ENCODE results near the gene EFCAB10. TPM values are rescaled to one million over a fixed set of nuclear protein-coding genes. Genes with fewer than 3 reads are reported as not detected.
"Not testable (repeated sequence)": the region's sequence is repeated elsewhere in the genome, so short reads cannot be mapped to it uniquely, and the experiment has no call there.

EFCAB10 gene
- total RNA-seq, 4 donors from 2014 or later: not detected

DNA sequence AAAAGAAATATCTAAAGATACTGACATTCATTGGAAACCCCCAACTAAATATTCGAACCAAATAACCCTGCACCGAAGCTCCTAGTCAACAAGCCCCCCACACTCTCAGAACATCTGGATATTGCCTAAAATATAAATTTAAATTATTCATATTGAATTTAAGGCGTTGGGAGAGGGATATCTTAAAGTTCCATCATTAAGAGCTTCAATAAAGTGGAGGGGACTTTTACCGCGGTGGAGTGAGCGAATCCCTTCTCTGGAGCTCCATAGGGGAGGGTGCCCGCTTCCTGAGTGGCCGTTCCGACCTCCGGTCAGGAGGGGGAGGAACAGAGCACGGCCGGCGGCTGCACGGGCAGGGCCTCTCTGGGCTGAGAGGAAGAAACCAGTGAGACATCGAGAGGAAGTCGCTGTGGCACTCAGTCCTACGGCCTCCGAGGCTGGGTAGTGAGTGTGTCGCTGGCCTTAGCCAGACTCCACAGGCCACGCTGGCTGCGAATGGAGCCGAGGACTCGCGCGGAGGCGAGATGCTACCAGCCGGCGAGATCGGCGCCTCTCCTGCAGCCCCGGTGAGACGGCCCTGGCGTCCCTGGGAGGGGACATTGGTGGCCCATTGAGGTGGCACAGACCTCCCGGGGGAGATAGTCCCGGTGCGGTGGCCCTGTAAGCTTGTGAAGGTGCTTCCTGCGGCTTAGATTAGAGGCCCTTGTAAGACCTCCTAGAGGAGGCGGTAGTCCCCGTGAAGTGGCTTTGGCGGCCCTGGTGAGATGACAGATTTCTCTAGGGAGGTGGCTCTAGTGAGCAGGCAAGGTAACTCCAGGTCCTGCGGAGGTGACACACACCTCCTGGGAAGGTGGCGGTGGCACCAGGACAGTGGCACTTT is 49.3 kb downstream of the EFCAB10 start, which contains the start of gene RINT1:
RINT1 (plus strand) TSS at position 410 of the 880 bp plus-strand sequence; CDS start at position 525, 115 bp downstream.
- TF ChIP-seq, protein P1, sequence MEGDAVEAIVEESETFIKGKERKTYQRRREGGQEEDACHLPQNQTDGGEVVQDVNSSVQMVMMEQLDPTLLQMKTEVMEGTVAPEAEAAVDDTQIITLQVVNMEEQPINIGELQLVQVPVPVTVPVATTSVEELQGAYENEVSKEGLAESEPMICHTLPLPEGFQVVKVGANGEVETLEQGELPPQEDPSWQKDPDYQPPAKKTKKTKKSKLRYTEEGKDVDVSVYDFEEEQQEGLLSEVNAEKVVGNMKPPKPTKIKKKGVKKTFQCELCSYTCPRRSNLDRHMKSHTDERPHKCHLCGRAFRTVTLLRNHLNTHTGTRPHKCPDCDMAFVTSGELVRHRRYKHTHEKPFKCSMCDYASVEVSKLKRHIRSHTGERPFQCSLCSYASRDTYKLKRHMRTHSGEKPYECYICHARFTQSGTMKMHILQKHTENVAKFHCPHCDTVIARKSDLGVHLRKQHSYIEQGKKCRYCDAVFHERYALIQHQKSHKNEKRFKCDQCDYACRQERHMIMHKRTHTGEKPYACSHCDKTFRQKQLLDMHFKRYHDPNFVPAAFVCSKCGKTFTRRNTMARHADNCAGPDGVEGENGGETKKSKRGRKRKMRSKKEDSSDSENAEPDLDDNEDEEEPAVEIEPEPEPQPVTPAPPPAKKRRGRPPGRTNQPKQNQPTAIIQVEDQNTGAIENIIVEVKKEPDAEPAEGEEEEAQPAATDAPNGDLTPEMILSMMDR (IDR thresholded peaks at IDR 0.05): peak in 4 of 6 experiments; percentile 34 to 69 (median 56)
- TF ChIP-seq POLR2A (IDR thresholded peaks at IDR 0.05): peak in 1 of 2 donors; percentile 81
- intact Hi-C loops (cut with DNase I): no loop called here
- DNase-seq: peak; percentile 87 to 91

GRCh38 chr7:105530546-105530945 is 50.7 kb downstream of the EFCAB10 start:
- WGBS, 2 donors: 93 to 94% methylated on average over 20 of the region's 20 CpGs

More for the DNA sequence above, 49.3 kb downstream of the EFCAB10 start, which contains the start of gene RINT1:
- peaks cover 0 to 7% of the 10 kb centered on the region in 2 donors for H3K36me3 ChIP-seq
- peak within 1 kb of the TSS; percentile 75 to 91 (median 76) for H3K4me3 ChIP-seq (replicated peaks in 1 of 3)
- H3K4me1 ChIP-seq: peaks cover 6 to 17% of the 10 kb centered on the region in 2 donors
- 4% methylated on average over 21 to 32 of the region's 42 CpGs for WGBS, 2 donors
- H3K9me3 ChIP-seq: no peaks in the 10 kb centered on the region
- H3K27ac ChIP-seq: peak within 1 kb of the TSS; percentile 56 to 75 (median 64)
- H3K27me3 ChIP-seq: no peaks in the 10 kb centered on the region

GRCh38 chr7:105530126-105530525 is 51.2 kb downstream of the EFCAB10 start:
- WGBS, 2 donors: 79 to 89% methylated on average over 9 to 10 of the region's 10 CpGs
- no peak overlapping the region for H3K27ac ChIP-seq
- no peaks in the 10 kb centered on the region for H3K9me3 ChIP-seq
- H3K4me1 ChIP-seq: peaks cover 6 to 17% of the 10 kb centered on the region in 2 donors
- TF ChIP-seq, protein P1 (IDR thresholded peaks at IDR 0.05): no peak
- TF ChIP-seq POLR2A (IDR thresholded peaks at IDR 0.05): no peak
- intact Hi-C loops (cut with DNase I): no loop called here
- H3K27me3 ChIP-seq: no peaks in the 10 kb centered on the region
- DNase-seq: no peak
- H3K36me3 ChIP-seq: no peaks in the 10 kb centered on the region
- no peak overlapping the region for H3K4me3 ChIP-seq (replicated peaks in 1 of 3)

More at GRCh38 chr7:105530546-105530945, 50.7 kb downstream of the EFCAB10 start:
- intact Hi-C loops (cut with DNase I): no loop called here
- TF ChIP-seq POLR2A (IDR thresholded peaks at IDR 0.05): no peak
- TF ChIP-seq, protein P1 (IDR thresholded peaks at IDR 0.05): no peak
- H3K4me3 ChIP-seq (replicated peaks in 1 of 3): no peak overlapping the region
- no peak for DNase-seq
- H3K27me3 ChIP-seq: no peaks in the 10 kb centered on the region
- no peaks in the 10 kb centered on the region for H3K36me3 ChIP-seq
- H3K4me1 ChIP-seq: peaks cover 6 to 17% of the 10 kb centered on the region in 2 donors
- H3K9me3 ChIP-seq: no peaks in the 10 kb centered on the region
- no peak overlapping the region for H3K27ac ChIP-seq

DNA sequence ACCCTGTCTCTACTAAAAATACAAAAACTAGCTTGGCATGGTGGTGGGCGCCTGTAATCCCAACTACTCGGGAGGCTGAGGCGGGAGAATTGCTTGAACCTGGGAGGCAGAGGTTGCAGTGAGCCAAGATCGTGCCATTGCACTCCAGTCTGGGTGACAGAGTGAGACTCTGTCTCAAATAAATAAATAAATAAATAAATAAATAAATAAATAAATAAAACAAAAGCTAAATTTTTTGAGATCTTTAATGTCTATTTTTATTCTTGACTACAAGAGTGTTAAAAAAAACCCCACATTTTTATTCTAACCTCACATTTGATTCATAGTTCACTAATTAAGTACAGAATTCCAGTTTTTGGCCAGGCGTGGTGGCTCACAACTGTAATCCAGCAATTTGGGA is 53.6 kb downstream of the EFCAB10 start:
- intact Hi-C loops (cut with DNase I); H3K4me1 ChIP-seq; H3K9me3 ChIP-seq; H3K36me3 ChIP-seq; H3K4me3 ChIP-seq (replicated peaks in 1 of 3); H3K27ac ChIP-seq; DNase-seq; H3K27me3 ChIP-seq: not testable (repeated sequence)
- WGBS, 2 donors: 88 to 97% methylated on average over 5 of the region's 5 CpGs

GRCh38 chr7:105524840-105525239 is 56.5 kb downstream of the EFCAB10 start:
- no peak for DNase-seq
- intact Hi-C loops (cut with DNase I): no loop called here
- Histone ChIP-seq H3K36me3 (no peaks in the 10 kb centered on the region), H3K27ac (no peak overlapping the region), H3K4me1 (peaks cover 10 to 11% of the 10 kb centered on the region in 2 donors), H3K4me3 (replicated peaks in 1 of 3) (no peak overlapping the region), H3K27me3 (no peaks in the 10 kb centered on the region), H3K9me3 (no peaks in the 10 kb centered on the region)
- 81 to 89% methylated on average over 4 of the region's 4 CpGs for WGBS, 2 donors
- TF ChIP-seq, protein P1 (IDR thresholded peaks at IDR 0.05): no peak
- TF ChIP-seq POLR2A (IDR thresholded peaks at IDR 0.05): no peak

- 93 to 98% methylated on average over 11 of the region's 11 CpGs for WGBS, 2 donors
- DNase-seq; intact Hi-C loops (cut with DNase I): not testable (repeated sequence)
These were observed 56.9 kb downstream of the EFCAB10 start for GRCh38 chr7:105524423-105524822.

More at GRCh38 chr7:105524423-105524822, 56.9 kb downstream of the EFCAB10 start:
- H3K4me3 ChIP-seq (replicated peaks in 1 of 3); H3K36me3 ChIP-seq; H3K27me3 ChIP-seq; H3K9me3 ChIP-seq; H3K27ac ChIP-seq: not testable (repeated sequence)
- H3K4me1 ChIP-seq: peaks cover 10 to 11% of the 10 kb centered on the region in 2 donors
